Stromal cell of bone marrow (primary cell): ENCODE measurements around the gene CPVL.

Experiments used
- DNase-seq: peaks from one replicate; pipeline ENCODE4 v3.0.0-alpha.2; 2012; ENCODE audit warnings: low read depth

Gene CPVL

GRCh38 chr7:29090836-29091601, 55.3 kb downstream of the CPVL start:
- DNase-seq, result no peak

- no peak for DNase-seq
Measured at GRCh38 chr7:29090151-29090805, 56.1 kb downstream of the CPVL start.

GRCh38 chr7:29087840-29088170, 58.5 kb downstream of the CPVL start:
- DNase-seq, result no peak

GRCh38 chr7:29086545-29086944, 59.8 kb downstream of the CPVL start:
- DNase-seq, result no peak

- no peak for DNase-seq
Measured at GRCh38 chr7:29084832-29085231, 61.5 kb downstream of the CPVL start.

- DNase-seq, result no peak
Measured at GRCh38 chr7:29080803-29081202, 65.5 kb downstream of the CPVL start.

GRCh38 chr7:29078311-29079260, 67.8 kb downstream of the CPVL start:
- DNase-seq, result no peak

GRCh38 chr7:29077854-29078253, 68.5 kb downstream of the CPVL start:
- DNase-seq, result no peak

- no peak for DNase-seq
Measured at GRCh38 chr7:29077176-29077575, 69.2 kb downstream of the CPVL start.

GRCh38 chr7:29076631-29077030, 69.7 kb downstream of the CPVL start:
- DNase-seq, result no peak

- DNase-seq, result no peak
Measured at GRCh38 chr7:29075606-29076005, 70.7 kb downstream of the CPVL start.

- DNase-seq, result no peak
Measured at GRCh38 chr7:29071203-29071874, 75.0 kb downstream of the CPVL start.

GRCh38 chr7:29066641-29067040, 79.7 kb downstream of the CPVL start:
- no peak for DNase-seq

- no peak for DNase-seq
Measured at GRCh38 chr7:29065181-29065857, 81.0 kb downstream of the CPVL start.

- DNase-seq, result no peak
Measured at GRCh38 chr7:29063872-29064271, 82.5 kb downstream of the CPVL start.

GRCh38 chr7:29063236-29063635, 83.1 kb downstream of the CPVL start:
- DNase-seq, result no peak

- DNase-seq, result no peak
Measured at GRCh38 chr7:29053105-29053872, 93.0 kb downstream of the CPVL start.

GRCh38 chr7:29046978-29047377, 99.4 kb downstream of the CPVL start:
- no peak for DNase-seq

GRCh38 chr7:29045258-29046086, 100.9 kb downstream of the CPVL start:
- no peak for DNase-seq

GRCh38 chr7:29044554-29044953, 101.8 kb downstream of the CPVL start:
- DNase-seq, result no peak
